Activated T-helper 1 cell treated with anti-CD3 and anti-CD28 coated beads, Interleukin-12 subunit alpha, Interleukin-12 subunit beta, Interleukin-2, Interleukin-4 antibody, amounts not matched to agents 30 ng/mL and 10 ng/mL and 1 ng/mL, durations not matched to agents 14 hours and 24 hours and 36 hours (primary cell): ENCODE measurements around the gene SEPTIN14. TPM values are rescaled to one million over a fixed set of nuclear protein-coding genes. Genes with fewer than 3 reads are reported as not detected.
A peak's percentile ranks its signal among the peaks of the same experiment; 100 is the strongest.
"Not testable (repeated sequence)": the region's sequence is repeated elsewhere in the genome, so short reads cannot be mapped to it uniquely, and the experiment has no call there.

Experiments used
- DNase-seq: peaks from one replicate; pipeline ENCODE4 v3.0.0; 2021; ENCODE audit warnings: low spot score
- H3K27ac Mint-ChIP-seq: one replicate; pipeline ENCODE4 v1.8.0; 2021; ENCODE audit warnings: mild to moderate bottlenecking, mixed read lengths
- H3K27me3 Mint-ChIP-seq: one replicate; pipeline ENCODE4 v1.8.0; 2022; ENCODE audit warnings: mild to moderate bottlenecking, moderate library complexity, mixed read lengths; ENCODE audit not compliant: insufficient read depth
- H3K36me3 Mint-ChIP-seq: one replicate; pipeline ENCODE4 v1.8.0; 2021; ENCODE audit warnings: low read depth, mixed read lengths
- H3K4me1 Mint-ChIP-seq: one replicate; pipeline ENCODE4 v1.8.0; 2021; ENCODE audit warnings: low read depth, mixed read lengths
- H3K4me3 Mint-ChIP-seq: one replicate; pipeline ENCODE4 v1.8.0; 2021; ENCODE audit warnings: mild to moderate bottlenecking, moderate library complexity, mixed read lengths
- H3K9me3 Mint-ChIP-seq: one replicate; pipeline ENCODE4 v1.8.0; 2021; ENCODE audit warnings: mixed read lengths
- intact Hi-C: fragments of 100-400 bp; cut with micrococcal nuclease; formaldehyde crosslinking; loops from one replicate; pipeline ENCODE4 v1.15.1; 2024
- total RNA-seq: library from RNA; stranded (reverse); gene quantifications from 2 replicates; pipeline ENCODE4 v1.2.3, GENCODE V29; 2022

The SEPTIN14 gene
- total RNA-seq = not detected in 2 replicates

- H3K9me3 Mint-ChIP-seq, DNase-seq, H3K4me1 Mint-ChIP-seq, H3K4me3 Mint-ChIP-seq, H3K27me3 Mint-ChIP-seq, H3K36me3 Mint-ChIP-seq, H3K27ac Mint-ChIP-seq, intact Hi-C loops: not testable (repeated sequence)
Observed at GRCh38 chr7:55862652-55863051, at the start of gene SEPTIN14. Gene SEPTIN14, minus strand, starts transcription at chr7:55862752. Its CDS starts 756 bp downstream, at chr7:55861996.

- Mint-ChIP-seq H3K36me3 (peaks cover 2% of the 10 kb centered on the region), H3K27ac (no peak overlapping the region), H3K4me1 (no peaks in the 10 kb centered on the region), H3K4me3 (no peak overlapping the region), H3K27me3 (no peaks in the 10 kb centered on the region), H3K9me3 (peaks cover 4% of the 10 kb centered on the region)
- intact Hi-C loops = no loop called here
- DNase-seq = no peak
Observed at GRCh38 chr7:55903985-55904759, 41.6 kb upstream of the SEPTIN14 start.

GRCh38 chr7:55901059-55901458, 38.5 kb upstream of the SEPTIN14 start:
- H3K36me3 Mint-ChIP-seq, H3K27ac Mint-ChIP-seq, H3K4me3 Mint-ChIP-seq, DNase-seq, H3K27me3 Mint-ChIP-seq, H3K4me1 Mint-ChIP-seq, intact Hi-C loops: not testable (repeated sequence)
- H3K9me3 Mint-ChIP-seq = peaks cover 20% of the 10 kb centered on the region

- no peaks in the 10 kb centered on the region for H3K4me1 Mint-ChIP-seq
- peaks cover 20% of the 10 kb centered on the region for H3K9me3 Mint-ChIP-seq
- intact Hi-C loops = no loop called here
- peaks cover 2% of the 10 kb centered on the region for H3K27me3 Mint-ChIP-seq
- no peak overlapping the region for H3K4me3 Mint-ChIP-seq
- H3K27ac Mint-ChIP-seq = no peak overlapping the region
- DNase-seq = no peak
- peaks cover 3% of the 10 kb centered on the region for H3K36me3 Mint-ChIP-seq
Observed at GRCh38 chr7:55898287-55898686, 35.7 kb upstream of the SEPTIN14 start.

- H3K36me3 Mint-ChIP-seq = peaks cover 2% of the 10 kb centered on the region
- H3K4me3 Mint-ChIP-seq = no peak overlapping the region
- intact Hi-C loops = no loop called here
- no peaks in the 10 kb centered on the region for H3K4me1 Mint-ChIP-seq
- H3K27me3 Mint-ChIP-seq = peaks cover 2% of the 10 kb centered on the region
- H3K9me3 Mint-ChIP-seq = peaks cover 16% of the 10 kb centered on the region
- DNase-seq = no peak
- no peak overlapping the region for H3K27ac Mint-ChIP-seq
Observed at GRCh38 chr7:55895021-55895420, 32.5 kb upstream of the SEPTIN14 start.

GRCh38 chr7:55893940-55894339, 31.4 kb upstream of the SEPTIN14 start:
- Mint-ChIP-seq H3K4me1 (no peaks in the 10 kb centered on the region), H3K27ac (no peak overlapping the region), H3K36me3 (peaks cover 2% of the 10 kb centered on the region), H3K27me3 (peaks cover 2% of the 10 kb centered on the region), H3K9me3 (peaks cover 16% of the 10 kb centered on the region), H3K4me3 (no peak overlapping the region)
- intact Hi-C loops = no loop called here
- no peak for DNase-seq

GRCh38 chr7:55888378-55888777, 25.8 kb upstream of the SEPTIN14 start:
- intact Hi-C loops = loop anchor here (5.0 to 10.0 kb wide), 4 partner anchors 246 to 1131 kb away; partner anchors contain the start of genes LANCL2, SEC61G and VOPP1
- not testable (repeated sequence) for H3K9me3 Mint-ChIP-seq

GRCh38 chr7:55887821-55888247, 25.3 kb upstream of the SEPTIN14 start:
- intact Hi-C loops = loop anchor here (1.0 to 10.0 kb wide), 8 partner anchors 63 to 1131 kb away; partner anchors contain the start of genes CCT6A, CHCHD2, LANCL2 and MRPS17
- Mint-ChIP-seq H3K4me3 (peak overlapping the region; percentile 87), H3K36me3 (no peaks in the 10 kb centered on the region), H3K27ac (peak overlapping the region; percentile 84), H3K9me3 (no peaks in the 10 kb centered on the region), H3K27me3 (peaks cover 2% of the 10 kb centered on the region), H3K4me1 (peaks cover 5% of the 10 kb centered on the region)
- no peak for DNase-seq

More at GRCh38 chr7:55888378-55888777, 25.8 kb upstream of the SEPTIN14 start:
- not testable (repeated sequence) for DNase-seq, H3K36me3 Mint-ChIP-seq, H3K4me1 Mint-ChIP-seq, H3K27me3 Mint-ChIP-seq
- Mint-ChIP-seq H3K4me3 (peak overlapping the region; percentile 87), H3K27ac (peak overlapping the region; percentile 84)

GRCh38 chr7:55884321-55884720, 21.8 kb upstream of the SEPTIN14 start:
- intact Hi-C loops = loop anchor here (10.0 kb wide), 1 partner anchor 310 kb away; the partner anchor contains the start of gene VOPP1
- Mint-ChIP-seq H3K9me3 (no peaks in the 10 kb centered on the region), H3K36me3 (no peaks in the 10 kb centered on the region), H3K4me1 (peaks cover 5% of the 10 kb centered on the region), H3K4me3 (peak overlapping the region; percentile 0), H3K27ac (no peak overlapping the region), H3K27me3 (peaks cover 8% of the 10 kb centered on the region)
- DNase-seq = no peak

GRCh38 chr7:55878691-55879090, 16.1 kb upstream of the SEPTIN14 start:
- no peak for DNase-seq
- no peaks in the 10 kb centered on the region for H3K4me1 Mint-ChIP-seq
- no peaks in the 10 kb centered on the region for H3K36me3 Mint-ChIP-seq
- intact Hi-C loops = no loop called here
- H3K4me3 Mint-ChIP-seq = no peak overlapping the region
- H3K27ac Mint-ChIP-seq = no peak overlapping the region
- H3K9me3 Mint-ChIP-seq = no peaks in the 10 kb centered on the region
- H3K27me3 Mint-ChIP-seq = peaks cover 6% of the 10 kb centered on the region

GRCh38 chr7:55877308-55877707, 14.8 kb upstream of the SEPTIN14 start:
- Mint-ChIP-seq H3K27ac (no peak overlapping the region), H3K27me3 (peaks cover 6% of the 10 kb centered on the region), H3K36me3 (no peaks in the 10 kb centered on the region), H3K4me3 (no peak overlapping the region), H3K9me3 (no peaks in the 10 kb centered on the region), H3K4me1 (no peaks in the 10 kb centered on the region)
- intact Hi-C loops = no loop called here
- DNase-seq = no peak

- no peak overlapping the region for H3K4me3 Mint-ChIP-seq
Observed at GRCh38 chr7:55873765-55874164, 11.2 kb upstream of the SEPTIN14 start.

GRCh38 chr7:55871932-55872485, 9.5 kb upstream of the SEPTIN14 start:
- intact Hi-C loops = no loop called here
- Mint-ChIP-seq H3K4me1 (no peaks in the 10 kb centered on the region), H3K36me3 (no peaks in the 10 kb centered on the region), H3K9me3 (peaks cover 3% of the 10 kb centered on the region), H3K4me3 (no peak overlapping the region), H3K27me3 (no peaks in the 10 kb centered on the region), H3K27ac (no peak overlapping the region)
- no peak for DNase-seq

More at GRCh38 chr7:55873765-55874164, 11.2 kb upstream of the SEPTIN14 start:
- no peak for DNase-seq
- H3K4me1 Mint-ChIP-seq = no peaks in the 10 kb centered on the region
- H3K36me3 Mint-ChIP-seq = no peaks in the 10 kb centered on the region
- H3K27me3 Mint-ChIP-seq = no peaks in the 10 kb centered on the region
- intact Hi-C loops = no loop called here
- H3K9me3 Mint-ChIP-seq = no peaks in the 10 kb centered on the region
- no peak overlapping the region for H3K27ac Mint-ChIP-seq
